ENCODE measurements around the gene FOXE3.

DNA sequence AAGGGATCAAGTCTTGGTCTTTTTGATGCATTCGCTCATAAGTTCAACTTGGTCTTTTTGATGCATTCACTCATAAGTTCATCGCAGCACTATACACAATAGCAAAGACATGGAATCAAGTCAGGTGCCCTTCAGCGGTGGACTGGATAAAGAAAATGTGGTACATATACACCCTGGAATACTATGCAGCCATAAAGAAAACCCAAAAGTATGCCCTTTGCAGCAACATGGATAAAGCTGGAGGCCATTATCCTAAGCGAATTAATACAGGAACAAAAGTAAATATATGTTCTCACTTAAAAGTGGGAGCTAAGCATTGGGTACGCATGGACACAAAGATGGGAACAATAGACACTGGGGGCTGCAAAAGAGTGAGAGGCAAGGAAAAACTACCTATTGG lies 29.8 kb upstream of the FOXE3 start:
- no peak for TF ChIP-seq BHLHE40 (IDR thresholded peaks at IDR 0.05; ENCODE audit: low read depth, low read length)
- no peak for TF ChIP-seq NFE2L2 (IDR thresholded peaks at IDR 0.05; ENCODE audit: low read depth, low read length)
- no peak for TF ChIP-seq POLR2A (IDR thresholded peaks at IDR 0.05; ENCODE audit: low read depth, low read length)
- no peak for TF ChIP-seq CTCF (conservative IDR thresholded peaks at IDR 0.05; ENCODE audit: low read depth, low read length)
- TF ChIP-seq RFX5 (IDR thresholded peaks at IDR 0.05; ENCODE audit: low read depth, low read length) = no peak
- no peak for TF ChIP-seq CEBPB (IDR thresholded peaks at IDR 0.05; ENCODE audit: low read depth, low read length)
- TF ChIP-seq, protein P1, sequence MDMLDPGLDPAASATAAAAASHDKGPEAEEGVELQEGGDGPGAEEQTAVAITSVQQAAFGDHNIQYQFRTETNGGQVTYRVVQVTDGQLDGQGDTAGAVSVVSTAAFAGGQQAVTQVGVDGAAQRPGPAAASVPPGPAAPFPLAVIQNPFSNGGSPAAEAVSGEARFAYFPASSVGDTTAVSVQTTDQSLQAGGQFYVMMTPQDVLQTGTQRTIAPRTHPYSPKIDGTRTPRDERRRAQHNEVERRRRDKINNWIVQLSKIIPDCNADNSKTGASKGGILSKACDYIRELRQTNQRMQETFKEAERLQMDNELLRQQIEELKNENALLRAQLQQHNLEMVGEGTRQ (IDR thresholded peaks at IDR 0.05; ENCODE audit: low read depth, low read length) = no peak
- TF ChIP-seq MAFK (IDR thresholded peaks at IDR 0.05; ENCODE audit: low read depth, low read length) = no peak
- no peak for TF ChIP-seq RCOR1 (IDR thresholded peaks at IDR 0.05; ENCODE audit: insufficient replicate concordance, low read length)
- no peak for TF ChIP-seq RAD21 (IDR thresholded peaks at IDR 0.05; ENCODE audit: low read length)
- no peak for TF ChIP-seq CHD1 (IDR thresholded peaks at IDR 0.05; ENCODE audit: low read depth, low read length)
- TF ChIP-seq MXI1 (IDR thresholded peaks at IDR 0.05; ENCODE audit: borderline replicate concordance, low read depth, low read length) = no peak
